T-helper 1 cell treated with Interleukin-12 subunit alpha and Interleukin-12 subunit beta and Interleukin-4 antibody, amounts not matched to agents 30 μg/mL and 1 μg/mL, for 36 hours (primary cell): Measurements from ENCODE around the gene TEX35.
"Not testable (repeated sequence)": the region's sequence is repeated elsewhere in the genome, so short reads cannot be mapped to it uniquely, and the experiment has no call there.

Experiments
- H3K27ac Mint-ChIP-seq: one replicate; pipeline ENCODE4 v1.8.0; 2021; ENCODE audit warnings: mild to moderate bottlenecking, mixed read lengths
- H3K27me3 Mint-ChIP-seq: one replicate; pipeline ENCODE4 v1.8.0; 2021; ENCODE audit warnings: low read depth, mixed read lengths
- H3K36me3 Mint-ChIP-seq: one replicate; pipeline ENCODE4 v1.8.0; 2021; ENCODE audit warnings: low read depth, mixed read lengths
- H3K4me1 Mint-ChIP-seq: one replicate; pipeline ENCODE4 v1.8.0; 2021; ENCODE audit warnings: low read depth, mixed read lengths
- H3K4me3 Mint-ChIP-seq: one replicate; pipeline ENCODE4 v1.8.0; 2021; ENCODE audit warnings: mild to moderate bottlenecking, moderate library complexity, mixed read lengths
- H3K9me3 Mint-ChIP-seq: one replicate; pipeline ENCODE4 v1.8.0; 2021; ENCODE audit warnings: mixed read lengths

The TEX35 gene

DNA sequence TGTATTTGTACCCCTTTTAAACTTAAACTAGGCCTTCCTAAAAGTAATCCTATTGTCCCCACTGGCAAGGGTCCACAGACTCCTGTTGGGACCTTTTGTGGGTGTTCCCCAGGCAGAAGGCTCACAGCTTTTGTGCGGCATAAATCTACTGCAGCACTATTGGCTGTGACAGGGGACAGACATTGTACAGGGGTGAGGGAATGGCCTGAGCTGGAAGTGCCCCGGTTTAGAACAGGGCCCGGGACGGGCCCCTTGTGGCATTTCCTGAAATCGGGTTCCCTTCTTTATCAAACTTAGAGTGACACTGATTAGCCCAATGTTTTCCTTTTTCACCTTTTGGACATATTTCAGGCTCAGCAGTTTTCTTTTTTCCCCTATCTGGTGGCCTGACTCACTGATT, 45.9 kb downstream of the TEX35 start:
- not testable (repeated sequence) for H3K4me3 Mint-ChIP-seq, H3K4me1 Mint-ChIP-seq, H3K36me3 Mint-ChIP-seq, H3K9me3 Mint-ChIP-seq, H3K27ac Mint-ChIP-seq, H3K27me3 Mint-ChIP-seq

GRCh38 chr1:178560871-178561376, 48.0 kb downstream of the TEX35 start:
- Mint-ChIP-seq H3K4me3 (no peak overlapping the region), H3K27me3 (no peaks in the 10 kb centered on the region), H3K9me3 (no peaks in the 10 kb centered on the region), H3K27ac (no peak overlapping the region), H3K4me1 (no peaks in the 10 kb centered on the region), H3K36me3 (no peaks in the 10 kb centered on the region)

DNA sequence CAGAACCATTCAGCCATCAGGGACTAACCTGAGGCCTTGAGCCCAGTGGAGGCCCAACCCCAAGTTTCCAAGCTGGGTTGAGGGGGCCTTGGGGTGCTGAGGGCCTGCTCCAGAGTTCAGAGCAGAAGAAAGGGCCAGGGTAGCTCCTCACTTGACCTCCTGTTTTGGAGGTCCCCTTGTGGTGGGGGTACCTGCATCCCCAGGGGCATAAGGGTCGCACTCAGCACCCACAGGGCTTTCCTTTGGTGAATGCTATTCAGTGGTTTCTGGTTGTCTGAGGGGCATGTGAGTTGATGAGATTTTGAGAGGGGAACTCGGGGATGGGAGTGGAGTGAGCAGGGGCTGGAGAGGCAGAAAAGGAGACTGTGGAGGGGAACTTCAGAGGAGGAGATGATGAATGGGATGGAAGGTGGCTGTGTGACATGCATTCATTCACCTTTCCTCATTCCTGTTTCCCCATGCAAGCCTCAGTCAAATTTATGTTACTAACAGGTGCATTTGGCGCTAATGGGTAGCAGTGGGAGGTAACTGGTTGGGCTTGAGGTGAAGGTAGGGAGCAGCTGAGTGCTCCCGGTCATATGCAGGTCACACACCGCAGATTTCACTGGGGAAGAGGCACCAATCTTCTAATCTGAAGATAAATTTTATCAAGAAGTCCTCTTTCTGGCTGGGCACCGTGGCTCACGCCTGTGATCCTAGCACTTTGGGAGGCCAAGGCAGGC, 50.4 kb downstream of the TEX35 start:
- no peaks in the 10 kb centered on the region for H3K27me3 Mint-ChIP-seq
- H3K27ac Mint-ChIP-seq = no peak overlapping the region
- H3K4me1 Mint-ChIP-seq = no peaks in the 10 kb centered on the region
- H3K4me3 Mint-ChIP-seq = no peak overlapping the region
- no peaks in the 10 kb centered on the region for H3K36me3 Mint-ChIP-seq
- no peaks in the 10 kb centered on the region for H3K9me3 Mint-ChIP-seq

GRCh38 chr1:178564086-178564782, 51.3 kb downstream of the TEX35 start:
- H3K4me3 Mint-ChIP-seq = no peak overlapping the region
- H3K4me1 Mint-ChIP-seq = no peaks in the 10 kb centered on the region
- no peaks in the 10 kb centered on the region for H3K27me3 Mint-ChIP-seq
- H3K9me3 Mint-ChIP-seq = no peaks in the 10 kb centered on the region
- no peaks in the 10 kb centered on the region for H3K36me3 Mint-ChIP-seq
- H3K27ac Mint-ChIP-seq = no peak overlapping the region

- no peaks in the 10 kb centered on the region for H3K27me3 Mint-ChIP-seq
- no peak overlapping the region for H3K27ac Mint-ChIP-seq
- no peak overlapping the region for H3K4me3 Mint-ChIP-seq
- no peaks in the 10 kb centered on the region for H3K36me3 Mint-ChIP-seq
- no peaks in the 10 kb centered on the region for H3K9me3 Mint-ChIP-seq
- no peaks in the 10 kb centered on the region for H3K4me1 Mint-ChIP-seq
These were observed 51.9 kb downstream of the TEX35 start for GRCh38 chr1:178564783-178565180.

DNA sequence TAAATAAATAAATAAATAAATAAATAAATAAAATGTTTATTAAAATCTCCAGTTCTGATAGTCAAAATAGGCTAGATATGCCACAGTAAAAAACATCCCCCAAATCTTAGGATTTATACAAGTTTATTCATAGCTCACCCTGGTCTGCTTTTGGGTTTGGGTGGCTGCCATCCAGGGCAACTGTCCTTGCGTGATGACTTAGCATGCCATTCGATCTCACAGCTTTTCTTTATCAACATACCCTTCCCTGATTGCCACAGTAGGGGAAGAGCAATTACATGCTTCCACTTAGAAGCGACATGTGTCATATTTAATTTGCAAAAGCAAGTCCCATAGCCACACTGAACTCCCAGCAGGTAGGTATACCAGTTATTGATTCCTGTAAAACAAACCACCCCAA, 52.7 kb downstream of the TEX35 start:
- Mint-ChIP-seq H3K4me3 (no peak overlapping the region), H3K27ac (no peak overlapping the region), H3K9me3 (no peaks in the 10 kb centered on the region), H3K36me3 (no peaks in the 10 kb centered on the region), H3K27me3 (no peaks in the 10 kb centered on the region), H3K4me1 (no peaks in the 10 kb centered on the region)

- no peak overlapping the region for H3K27ac Mint-ChIP-seq
- H3K4me3 Mint-ChIP-seq = no peak overlapping the region
- no peaks in the 10 kb centered on the region for H3K27me3 Mint-ChIP-seq
- H3K36me3 Mint-ChIP-seq = no peaks in the 10 kb centered on the region
- no peaks in the 10 kb centered on the region for H3K4me1 Mint-ChIP-seq
- no peaks in the 10 kb centered on the region for H3K9me3 Mint-ChIP-seq
These were observed 53.3 kb downstream of the TEX35 start for GRCh38 chr1:178566187-178566586.

DNA sequence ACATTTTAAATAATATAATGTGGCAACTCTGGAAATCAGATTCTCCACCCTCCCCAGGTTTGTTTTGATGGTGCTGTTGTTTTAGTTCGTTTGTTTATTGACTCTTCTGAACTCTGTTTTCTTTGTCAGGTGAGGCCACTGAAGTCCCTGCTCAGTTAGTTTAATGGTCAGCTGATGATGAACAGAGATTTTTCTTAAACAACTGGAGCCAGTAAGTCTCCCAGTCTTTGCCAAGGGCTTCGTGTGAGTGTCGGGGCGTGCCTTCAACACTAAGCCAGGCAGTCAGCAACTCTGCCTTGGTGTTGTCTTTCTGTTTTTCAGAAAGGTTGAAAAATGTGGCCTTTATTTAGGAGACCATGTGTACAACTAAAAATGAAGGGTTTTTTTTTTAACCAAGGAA, 58.9 kb downstream of the TEX35 start:
- H3K4me1 Mint-ChIP-seq = no peaks in the 10 kb centered on the region
- no peak overlapping the region for H3K27ac Mint-ChIP-seq
- no peaks in the 10 kb centered on the region for H3K36me3 Mint-ChIP-seq
- H3K27me3 Mint-ChIP-seq = no peaks in the 10 kb centered on the region
- H3K9me3 Mint-ChIP-seq = no peaks in the 10 kb centered on the region
- no peak overlapping the region for H3K4me3 Mint-ChIP-seq
